Large intestine (tissue), 3 donors: ENCODE results near the gene CELA2A. TPM values are rescaled to one million over a fixed set of nuclear protein-coding genes. Genes with fewer than 3 reads are reported as not detected.

Experiments used
- DNase-seq, 2 donors: peaks; one replicate each; pipeline versions ENCODE4 v3.0.0 to v3.0.0-alpha.2; 2013
- H3K27ac ChIP-seq: one replicate; pipeline ENCODE4 v1.5.1; 2013; ENCODE audit warnings: low read length
- H3K27me3 ChIP-seq: 2 replicates; pipeline ENCODE4 v1.6.1; 2013; ENCODE audit warnings: low read length; ENCODE audit not compliant: control insufficient read depth, insufficient read depth
- H3K36me3 ChIP-seq: 2 replicates; pipeline ENCODE4 v1.6.1; 2013; ENCODE audit warnings: low read length; ENCODE audit not compliant: control insufficient read depth, insufficient read depth
- H3K4me1 ChIP-seq: one replicate; pipeline ENCODE4 v1.6.1; 2013; ENCODE audit warnings: low read length; ENCODE audit not compliant: control insufficient read depth, insufficient read depth
- H3K4me3 ChIP-seq: one replicate; pipeline ENCODE4 v1.5.1; 2013; ENCODE audit warnings: low read length
- H3K9me3 ChIP-seq: one replicate; pipeline ENCODE4 v1.6.1; 2013; ENCODE audit warnings: mild to moderate bottlenecking, low read depth, low read length, moderate library complexity; ENCODE audit not compliant: control insufficient read depth
- whole genome bisulfite sequencing: methylation state at CpG from one replicate; pipeline ENCODE4 v1.1.5; 2013; ENCODE audit warnings: low lambda C conversion rate; ENCODE audit not compliant: insufficient coverage; 5-methylcytosine and 5-hydroxymethylcytosine counted together
- polyA plus RNA-seq: library from polyadenylated mRNA; unstranded; fragments of 120-200 nt; gene quantifications from one replicate; pipeline ENCODE4 v1.2.1, GENCODE V29; 2013

The CELA2A gene
- polyA plus RNA-seq, 1 donor: 0.18 TPM

GRCh38 chr1:15493869-15494390, 37.4 kb downstream of the CELA2A start:
- H3K9me3 ChIP-seq: no peaks in the 10 kb centered on the region
- DNase-seq: no peak
- H3K27ac ChIP-seq: no peak overlapping the region
- WGBS: no CpG with 5 or more reads among the region's 9 CpGs
- peaks cover 1% of the 10 kb centered on the region for H3K4me1 ChIP-seq
- peaks cover 32% of the 10 kb centered on the region for H3K36me3 ChIP-seq
- no peaks in the 10 kb centered on the region for H3K27me3 ChIP-seq
- no peak overlapping the region for H3K4me3 ChIP-seq

GRCh38 chr1:15500184-15501178, 43.9 kb downstream of the CELA2A start:
- Histone ChIP-seq H3K36me3 (peaks cover 38% of the 10 kb centered on the region), H3K27ac (no peak overlapping the region), H3K4me1 (peaks cover 4% of the 10 kb centered on the region), H3K27me3 (no peaks in the 10 kb centered on the region), H3K4me3 (no peak overlapping the region), H3K9me3 (no peaks in the 10 kb centered on the region)
- whole genome bisulfite sequencing: 100% methylated on average over 2 of the region's 19 CpGs
- DNase-seq: no peak

- H3K36me3 ChIP-seq: peaks cover 46% of the 10 kb centered on the region
Observed at GRCh38 chr1:15501208-15502032, 44.9 kb downstream of the CELA2A start.

GRCh38 chr1:15504436-15504835, 47.9 kb downstream of the CELA2A start:
- no peaks in the 10 kb centered on the region for H3K27me3 ChIP-seq
- no peaks in the 10 kb centered on the region for H3K9me3 ChIP-seq
- no peak overlapping the region for H3K4me3 ChIP-seq
- peaks cover 50% of the 10 kb centered on the region for H3K36me3 ChIP-seq
- DNase-seq: no peak
- H3K4me1 ChIP-seq: no peaks in the 10 kb centered on the region
- WGBS: no CpG with 5 or more reads among the region's 4 CpGs
- H3K27ac ChIP-seq: no peak overlapping the region

More at GRCh38 chr1:15501208-15502032, 44.9 kb downstream of the CELA2A start:
- Histone ChIP-seq H3K4me3 (no peak overlapping the region), H3K27ac (no peak overlapping the region), H3K9me3 (no peaks in the 10 kb centered on the region), H3K27me3 (no peaks in the 10 kb centered on the region), H3K4me1 (peaks cover 4% of the 10 kb centered on the region)
- DNase-seq: peak; percentile 46 to 47
- 39% methylated on average over 3 of the region's 17 CpGs for WGBS

DNA sequence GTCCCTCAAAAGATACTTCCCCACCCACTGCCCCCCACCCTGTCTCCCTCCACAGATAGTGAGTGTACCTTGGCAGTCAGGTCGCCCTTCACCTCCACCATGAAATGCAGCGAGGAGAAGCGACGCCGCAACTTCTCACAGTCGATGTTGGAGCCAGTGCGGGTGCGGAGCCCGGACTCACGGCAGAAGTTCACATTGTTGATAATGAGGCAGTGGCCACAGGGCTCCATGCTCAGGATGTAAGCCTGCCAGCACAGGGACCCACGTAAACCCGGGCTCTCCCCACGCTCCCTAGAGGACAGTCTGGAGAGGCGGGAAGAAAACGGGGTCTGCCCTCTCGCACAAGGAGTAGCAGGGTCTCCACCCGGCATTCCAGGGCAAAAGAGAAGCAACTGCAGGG, 50.3 kb downstream of the CELA2A start:
- Histone ChIP-seq H3K27me3 (no peaks in the 10 kb centered on the region), H3K9me3 (no peaks in the 10 kb centered on the region), H3K36me3 (peaks cover 49% of the 10 kb centered on the region), H3K4me1 (no peaks in the 10 kb centered on the region), H3K4me3 (no peak overlapping the region), H3K27ac (no peak overlapping the region)
- no CpG with 5 or more reads among the region's 17 CpGs for WGBS
- DNase-seq: no peak

DNA sequence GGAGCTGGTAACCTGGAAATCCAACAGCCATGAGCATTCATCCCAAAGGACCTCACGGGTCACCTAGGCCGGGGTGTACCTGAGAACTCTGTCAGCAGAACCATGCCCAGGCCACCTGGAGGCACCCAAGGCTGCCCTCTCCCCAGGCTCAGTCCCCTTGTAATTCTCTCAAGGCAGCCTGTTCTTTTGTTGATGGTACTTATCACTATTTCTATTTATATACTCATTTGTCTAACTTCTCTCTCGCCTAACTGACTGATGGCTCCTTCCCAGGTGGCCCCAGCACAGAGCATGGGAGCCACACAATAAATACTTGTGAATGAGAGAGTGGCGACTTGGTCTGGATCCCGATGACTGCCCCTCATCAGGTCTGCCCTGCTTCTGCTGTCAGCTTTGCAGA, 50.7 kb downstream of the CELA2A start:
- Histone ChIP-seq H3K4me3 (no peak overlapping the region), H3K9me3 (no peaks in the 10 kb centered on the region), H3K36me3 (peaks cover 53% of the 10 kb centered on the region), H3K4me1 (no peaks in the 10 kb centered on the region), H3K27me3 (no peaks in the 10 kb centered on the region), H3K27ac (no peak overlapping the region)
- WGBS: no CpG with 5 or more reads among the region's 5 CpGs
- DNase-seq: no peak

DNA sequence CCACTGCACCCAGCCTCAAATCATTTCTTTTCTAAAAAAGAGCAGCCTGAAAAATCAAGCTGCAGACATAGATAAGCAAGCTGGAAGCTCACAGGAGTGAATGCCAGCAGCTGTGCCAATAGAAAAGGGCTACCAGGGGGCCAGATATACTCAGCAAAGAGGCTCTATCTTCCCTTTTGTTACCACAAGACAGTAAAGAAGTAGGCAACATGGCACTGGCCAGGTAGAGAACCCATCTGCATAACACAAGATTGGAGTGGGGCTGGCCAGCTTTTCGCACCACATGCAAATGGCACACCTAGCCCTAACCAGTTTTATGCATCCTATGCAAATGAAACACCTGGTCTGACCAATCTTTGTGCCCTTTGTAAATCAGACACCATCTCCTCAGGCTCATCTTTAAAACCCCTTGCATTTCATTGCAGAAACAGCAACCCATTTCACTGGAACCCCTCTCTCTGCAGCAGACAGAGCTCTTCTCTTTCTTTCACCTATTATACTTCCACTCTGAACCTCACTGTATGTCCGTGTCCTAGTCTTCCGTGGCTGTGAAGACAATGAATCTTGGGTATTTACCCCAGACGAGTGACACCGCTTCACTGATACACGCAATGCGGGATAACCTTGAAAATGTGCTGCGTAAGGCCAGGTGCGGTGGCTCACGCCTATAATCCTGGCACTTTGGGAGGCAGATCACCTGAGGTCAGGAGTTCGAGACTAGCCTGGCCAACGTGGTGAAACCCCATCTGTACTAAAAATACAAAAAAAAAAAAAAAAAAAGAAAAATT, 52.4 kb downstream of the CELA2A start:
- WGBS: no CpG with 5 or more reads among the region's 12 CpGs
- no peaks in the 10 kb centered on the region for H3K4me1 ChIP-seq
- no peaks in the 10 kb centered on the region for H3K9me3 ChIP-seq
- DNase-seq: no peak
- H3K4me3 ChIP-seq: no peak overlapping the region
- H3K27ac ChIP-seq: no peak overlapping the region
- H3K27me3 ChIP-seq: no peaks in the 10 kb centered on the region
- H3K36me3 ChIP-seq: peaks cover 44% of the 10 kb centered on the region

DNA sequence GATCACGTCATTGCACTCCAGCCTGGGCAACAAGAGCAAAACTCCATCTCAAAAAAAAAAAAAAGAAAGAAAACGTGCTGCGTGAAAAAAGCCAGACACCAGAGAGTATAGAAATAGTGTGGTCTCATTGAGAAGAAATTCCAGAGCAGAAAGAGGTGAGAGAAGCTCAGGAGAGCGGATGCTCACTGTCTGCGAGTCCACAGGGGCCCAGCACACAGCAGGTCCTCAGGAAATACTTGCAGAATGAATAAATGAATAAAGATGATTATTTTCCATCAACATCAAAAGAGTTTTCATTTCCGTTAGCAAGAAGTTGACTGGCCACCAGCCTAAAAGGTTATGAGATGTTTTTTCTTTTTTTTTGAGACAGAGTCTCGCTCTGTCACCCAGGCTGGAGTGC, 53.1 kb downstream of the CELA2A start:
- H3K36me3 ChIP-seq: peaks cover 43% of the 10 kb centered on the region
- H3K4me3 ChIP-seq: no peak overlapping the region
- no peaks in the 10 kb centered on the region for H3K27me3 ChIP-seq
- H3K4me1 ChIP-seq: no peaks in the 10 kb centered on the region
- 72% methylated on average over 5 of the region's 7 CpGs for WGBS
- H3K27ac ChIP-seq: no peak overlapping the region
- DNase-seq: no peak
- H3K9me3 ChIP-seq: no peaks in the 10 kb centered on the region

DNA sequence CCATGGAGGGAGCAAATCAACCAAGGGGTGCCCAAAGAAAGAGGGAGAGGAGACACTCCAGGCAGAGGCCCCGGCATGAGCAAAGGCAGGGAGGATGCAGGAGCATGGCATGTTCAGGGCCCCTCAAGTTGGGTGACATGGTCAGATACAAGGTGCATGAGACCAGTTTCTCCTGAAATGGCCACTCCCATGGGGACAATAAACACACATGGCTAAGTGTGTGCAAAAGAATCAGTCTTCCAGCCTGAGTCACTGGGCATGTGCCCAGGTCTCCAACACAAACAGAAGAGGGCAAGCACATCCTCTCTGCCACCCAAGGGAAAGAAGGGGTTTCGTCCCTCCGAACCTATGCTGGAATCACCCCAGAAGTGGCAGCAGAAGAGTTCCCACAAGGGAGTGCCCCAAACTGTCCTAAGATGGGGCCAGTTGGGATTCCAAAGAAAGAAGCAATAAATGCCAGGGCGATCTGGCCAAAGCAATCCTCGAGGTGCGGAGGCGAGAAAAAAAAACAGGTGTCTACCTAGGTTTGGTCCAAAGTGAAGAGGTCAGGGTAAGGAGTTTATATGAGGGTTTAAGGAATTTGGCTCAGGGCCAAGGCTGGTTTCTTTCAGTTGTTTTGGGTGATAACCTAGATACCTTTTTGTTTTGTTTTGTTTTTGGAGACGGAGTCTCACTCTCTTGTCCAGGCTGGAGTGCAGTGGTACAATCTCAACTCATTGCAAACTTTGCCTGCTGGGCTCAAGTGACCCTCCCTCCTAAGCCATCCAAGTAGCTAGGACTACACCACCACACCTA, 54.3 kb downstream of the CELA2A start:
- Histone ChIP-seq H3K27ac (no peak overlapping the region), H3K9me3 (no peaks in the 10 kb centered on the region), H3K4me1 (no peaks in the 10 kb centered on the region), H3K4me3 (no peak overlapping the region), H3K27me3 (no peaks in the 10 kb centered on the region), H3K36me3 (peaks cover 31% of the 10 kb centered on the region)
- no CpG with 5 or more reads among the region's 8 CpGs for WGBS
- no peak for DNase-seq
